H1 (cell line): Measurements from ENCODE around the gene CHRNA10. TPM values are rescaled to one million over a fixed set of nuclear protein-coding genes. Genes with fewer than 3 reads are reported as not detected.

ENCODE experiments used
- CTCF ChIA-PET: fragments of 300-600 bp; sonication (Branson Sonifier 250); formaldehyde crosslinking; loops from one replicate; lab custom pipeline; 2021; ENCODE audit not compliant: partially characterized antibody; lab: Charles Lee
- POLR2A ChIA-PET: fragments of 300-600 bp; sonication (Branson Sonifier 250); formaldehyde crosslinking; loops from one replicate; lab custom pipeline; 2021; ENCODE audit warnings: inconsistent platforms; ENCODE audit not compliant: partially characterized antibody; lab: Charles Lee
- DNase-seq, 2 experiments: peaks; one replicate each; pipeline versions ENCODE4 v3.0.0 to v3.0.0-alpha.2; 2010 to 2022; ENCODE audit warnings: low spot score in 2 of 2, low read depth in 1 of 2, mixed read lengths in 1 of 2
- FAIRE-seq: peaks from 2 replicates; lab custom pipeline; 2011; peaks lifted over from hg19 to GRCh38; lab: Jason Lieb, UNC
- H2AFZ ChIP-seq: 2 replicates; pipeline ENCODE4 v1.8.1; 2012; ENCODE audit warnings: low read length, inconsistent platforms
- H2AK5ac ChIP-seq: 2 replicates; pipeline ENCODE4 v1.6.1; 2013; ENCODE audit warnings: low read depth, low read length
- H2BK120ac ChIP-seq: replicated peaks from 2 replicates; pipeline ENCODE3; 2013; ENCODE audit warnings: low read depth, low read length, inconsistent platforms
- H2BK12ac ChIP-seq: 2 replicates; pipeline ENCODE4 v1.6.1; 2013; ENCODE audit warnings: low read depth, low read length
- H2BK15ac ChIP-seq: 2 replicates; pipeline ENCODE4 v1.6.1; 2013; ENCODE audit warnings: low read length
- H2BK20ac ChIP-seq: 2 replicates; pipeline ENCODE4 v1.6.1; 2013; ENCODE audit warnings: low read length
- H2BK5ac ChIP-seq: 2 replicates; pipeline ENCODE4 v1.6.1; 2013; ENCODE audit warnings: low read depth, low read length
- H3K14ac ChIP-seq: 2 replicates; pipeline ENCODE4 v1.6.1; 2013; ENCODE audit warnings: inconsistent platforms; ENCODE audit not compliant: insufficient read length
- H3K18ac ChIP-seq: 2 replicates; pipeline ENCODE4 v1.6.1; 2013; ENCODE audit warnings: low read length; ENCODE audit errors: extremely low read depth
- H3K23ac ChIP-seq: 2 replicates; pipeline ENCODE4 v1.6.1; 2013; ENCODE audit warnings: inconsistent platforms; ENCODE audit not compliant: insufficient read length
- H3K23me2 ChIP-seq: 2 replicates; pipeline ENCODE4 v1.6.1; 2013; ENCODE audit warnings: low read depth, low read length
- H3K27ac ChIP-seq: 2 replicates; pipeline ENCODE4 v1.6.1; 2011; ENCODE audit warnings: low read depth, low read length, inconsistent platforms
- H3K27me3 ChIP-seq, 4 experiments: replicated peaks in 1 of 4; 1 replicate in 1 of 4; 2 replicates in 3 of 4; pipeline versions ENCODE4 v1.6.1 to v1.8.1; 2011 to 2013; ENCODE audit warnings: low read length in 3 of 4, mild to moderate bottlenecking in 3 of 4, inconsistent platforms in 2 of 4, mixed read lengths in 2 of 4, moderate library complexity in 1 of 4; ENCODE audit not compliant: control insufficient read depth in 3 of 4, insufficient read depth in 3 of 4; ENCODE audit errors: extremely low read depth in 1 of 4
- H3K36me3 ChIP-seq, 4 experiments: 2 replicates each; pipeline versions ENCODE4 v1.6.1 to v1.8.1; 2011 to 2013; ENCODE audit warnings: mild to moderate bottlenecking in 4 of 4, low read length in 3 of 4, moderate library complexity in 2 of 4, control low read depth in 1 of 4, inconsistent platforms in 1 of 4; ENCODE audit not compliant: insufficient read depth in 4 of 4, control insufficient read depth in 2 of 4
- H3K4ac ChIP-seq: replicated peaks from 2 replicates; pipeline ENCODE3; 2013; ENCODE audit warnings: low read length, low read depth, mixed read lengths, inconsistent platforms; ENCODE audit not compliant: insufficient read length
- H3K4me1 ChIP-seq, 4 experiments: replicated peaks in 1 of 4; 1 replicate in 1 of 4; 2 replicates in 3 of 4; pipeline versions ENCODE4 v1.6.1 to v1.8.1; 2011 to 2013; ENCODE audit warnings: low read length in 3 of 4, inconsistent platforms in 2 of 4, mixed read lengths in 1 of 4; ENCODE audit not compliant: insufficient read depth in 4 of 4, control insufficient read depth in 3 of 4
- H3K4me2 ChIP-seq, 2 experiments: 2 replicates each; pipeline versions ENCODE4 v1.6.1 to v1.8.1; 2011 to 2013; ENCODE audit warnings: low read depth in 2 of 2, low read length in 2 of 2, control low read depth in 1 of 2, inconsistent platforms in 1 of 2, mild to moderate bottlenecking in 1 of 2; ENCODE audit not compliant: insufficient read depth in 1 of 2
- H3K4me3 ChIP-seq, 4 experiments: fragments of 200-600, 300-600 bp in 1 of 4; sonication (generic), shearing (Covaris generic), sonication (Bioruptor Twin) in 1 of 4; 2 replicates each; pipeline versions ENCODE4 v1.5.1 to v1.8.1; 2011 to 2016; ENCODE audit warnings: low read length in 4 of 4, low read depth in 3 of 4, control low read depth in 2 of 4, inconsistent platforms in 2 of 4, mild to moderate bottlenecking in 2 of 4, mixed read lengths in 1 of 4, moderate library complexity in 1 of 4; ENCODE audit not compliant: insufficient read depth in 2 of 4; ENCODE audit errors: extremely low read depth in 1 of 4
- H3K56ac ChIP-seq: replicated peaks from 2 replicates; pipeline ENCODE3; 2013; ENCODE audit warnings: low read depth, mild to moderate bottlenecking, mixed read lengths, low read length, inconsistent platforms; ENCODE audit not compliant: insufficient read length
- H3K79me1 ChIP-seq: 2 replicates; pipeline ENCODE4 v1.6.1; 2013; ENCODE audit warnings: low read depth, low read length, control low read depth
- H3K79me2 ChIP-seq, 2 experiments: 2 replicates each; pipeline versions ENCODE4 v1.6.1 to v1.8.1; 2012 to 2013; ENCODE audit warnings: low read length in 2 of 2, mild to moderate bottlenecking in 2 of 2, inconsistent platforms in 1 of 2; ENCODE audit not compliant: insufficient read depth in 2 of 2, control insufficient read depth in 1 of 2
- H3K9ac ChIP-seq, 4 experiments: replicated peaks in 1 of 4; 1 replicate in 1 of 4; 2 replicates in 3 of 4; pipeline versions ENCODE4 v1.6.1 to v1.8.1; 2011 to 2013; ENCODE audit warnings: low read depth in 3 of 4, low read length in 3 of 4, control low read depth in 2 of 4, mild to moderate bottlenecking in 2 of 4, moderate library complexity in 2 of 4, inconsistent platforms in 1 of 4; ENCODE audit errors: extremely low read depth in 1 of 4
- H3K9me3 ChIP-seq, 2 experiments: 2 replicates each; pipeline versions ENCODE4 v1.6.1 to v1.8.1; 2012 to 2013; ENCODE audit warnings: mild to moderate bottlenecking in 2 of 2, moderate library complexity in 2 of 2, control low read depth in 1 of 2, inconsistent platforms in 1 of 2, low read depth in 1 of 2, low read length in 1 of 2, mixed read lengths in 1 of 2; ENCODE audit not compliant: insufficient read depth in 2 of 2
- H4K20me1 ChIP-seq, 2 experiments: replicated peaks in 1 of 2; 2 replicates each; pipeline versions ENCODE3 to v1.8.1; 2011 to 2013; ENCODE audit warnings: inconsistent platforms in 2 of 2, low read length in 2 of 2, mild to moderate bottlenecking in 1 of 2; ENCODE audit not compliant: insufficient read depth in 2 of 2, control insufficient read depth in 1 of 2
- H4K5ac ChIP-seq: 2 replicates; pipeline ENCODE4 v1.6.1; 2013; ENCODE audit warnings: low read length, low read depth, mixed read lengths, inconsistent platforms; ENCODE audit not compliant: insufficient read length
- H4K8ac ChIP-seq: 2 replicates; pipeline ENCODE4 v1.8.0; 2013; ENCODE audit warnings: mild to moderate bottlenecking, moderate library complexity, low read length, inconsistent platforms; ENCODE audit not compliant: insufficient read depth; ENCODE audit errors: extremely low read depth
- H4K91ac ChIP-seq: replicated peaks from 2 replicates; pipeline ENCODE3; 2013; ENCODE audit warnings: low read length, mixed read lengths, inconsistent platforms; ENCODE audit not compliant: insufficient read length
- BACH1 ChIP-seq: IDR thresholded peaks from 2 replicates; pipeline ENCODE4 v1.6.1; 2012; ENCODE audit warnings: low read length, improper control_type of control experiment
- BCL11A ChIP-seq, 2 experiments: IDR thresholded peaks; one replicate each; pipeline ENCODE4 v1.6.1; 2011; ENCODE audit warnings: low read depth in 2 of 2, low read length in 2 of 2, mild to moderate bottlenecking in 2 of 2
- CEBPB ChIP-seq: IDR thresholded peaks from 2 replicates; pipeline ENCODE4 v1.6.1; 2012; ENCODE audit warnings: low read depth, low read length
- CHD1 ChIP-seq: IDR thresholded peaks from 2 replicates; pipeline ENCODE4 v1.6.1; 2012; ENCODE audit warnings: low read depth, low read length, improper control_type of control experiment
- EP300 ChIP-seq, 2 experiments: IDR thresholded peaks; 1 replicate in 1 of 2; 2 replicates in 1 of 2; pipeline ENCODE4 v1.6.1; 2011 to 2012; ENCODE audit warnings: low read depth in 2 of 2, low read length in 2 of 2, mild to moderate bottlenecking in 2 of 2, borderline replicate concordance in 1 of 2, inconsistent platforms in 1 of 2, moderate library complexity in 1 of 2
- GABPA ChIP-seq: IDR thresholded peaks from 2 replicates; pipeline ENCODE4 v1.6.1; 2011; ENCODE audit warnings: mild to moderate bottlenecking, low read length, moderate library complexity, borderline replicate concordance; ENCODE audit not compliant: insufficient read depth
- KDM4A ChIP-seq: IDR thresholded peaks from one replicate; pipeline ENCODE4 v1.7.1; 2012; ENCODE audit warnings: low read depth, mild to moderate bottlenecking, moderate library complexity, low read length, inconsistent platforms; ENCODE audit not compliant: severe bottlenecking
- POLR2A ChIP-seq, 2 experiments: IDR thresholded peaks; 1 replicate in 1 of 2; 2 replicates in 1 of 2; pipeline ENCODE4 v1.6.1; 2011; ENCODE audit warnings: low read depth in 2 of 2, low read length in 2 of 2, mild to moderate bottlenecking in 2 of 2; ENCODE audit errors: control extremely low read depth in 1 of 2
- SAP30 ChIP-seq: fragments of 300-600 bp; sonication (generic); IDR thresholded peaks from 2 replicates; pipeline ENCODE4 v1.7.1; 2012; ENCODE audit warnings: low read length, moderate library complexity, mild to moderate bottlenecking, inconsistent platforms; ENCODE audit not compliant: insufficient read depth, insufficient replicate concordance
- SUZ12 ChIP-seq: fragments of 200-600 bp; sonication (generic); IDR thresholded peaks from 2 replicates; pipeline ENCODE4 v1.6.1; 2012; ENCODE audit warnings: mild to moderate bottlenecking, inconsistent platforms, low read length, moderate library complexity, mixed read lengths
- TAF1 ChIP-seq: IDR thresholded peaks from 2 replicates; pipeline ENCODE4 v1.6.1; 2011; ENCODE audit warnings: mild to moderate bottlenecking, low read depth, low read length
- TAF7 ChIP-seq: optimal IDR thresholded peaks from 2 replicates; pipeline ENCODE3; 2011; ENCODE audit warnings: low read depth, mild to moderate bottlenecking, inconsistent platforms, low read length, moderate library complexity, borderline replicate concordance
- WGBS, 2 experiments: shearing (Covaris generic) in 1 of 2; methylation state at CpG; one replicate each; pipeline versions ENCODE4 v1.1.6 to v1.1.7; 2013 to 2015; ENCODE audit warnings: low lambda C conversion rate in 2 of 2, mixed read lengths in 2 of 2, inconsistent platforms in 1 of 2, low coverage in 1 of 2, missing lambda C conversion rate in 1 of 2; ENCODE audit not compliant: insufficient replicate concordance in 2 of 2, insufficient coverage in 1 of 2, insufficient read length in 1 of 2; ENCODE audit errors: extremely low coverage in 1 of 2, missing lambda C conversion rate in 1 of 2; 5-methylcytosine and 5-hydroxymethylcytosine counted together
- polyA plus RNA-seq, 7 experiments: library from polyadenylated mRNA; depleted of rRNA in 3 of 7; stranded (reverse) in 5 of 7; unstranded in 2 of 7; fragments of >200 nt in 5 of 7; fragments of 200-250 nt in 2 of 7; gene quantifications; 1 replicate in 5 of 7; 2 replicates in 1 of 7; 4 replicates in 1 of 7; pipeline versions ENCODE4 v1.2.1 to v1.2.3, GENCODE V29; 2011 to 2013; ENCODE audit warnings: missing spikeins in 2 of 7, mixed read lengths in 2 of 7
- total RNA-seq: library from RNA; stranded (reverse); fragmentation: NEBNext Ultra II Directional; extraction: Animal tissue kit (Norgen Biotek cat#: 25700); gene quantifications from 2 replicates; pipeline ENCODE4 v1.2.1, GENCODE V29; 2021
- TF ChIP-seq, protein P1 (sequence below): IDR thresholded peaks from 2 replicates; pipeline ENCODE4 v1.6.1; 2012; ENCODE audit warnings: low read length, inconsistent platforms

The CHRNA10 gene
- total and polyA plus RNA-seq, 2 of the 8 experiments (the other 6 are each of a cell fraction or from before 2014, with no cell fraction given), result 0.68 to 1.3 TPM

DNA sequence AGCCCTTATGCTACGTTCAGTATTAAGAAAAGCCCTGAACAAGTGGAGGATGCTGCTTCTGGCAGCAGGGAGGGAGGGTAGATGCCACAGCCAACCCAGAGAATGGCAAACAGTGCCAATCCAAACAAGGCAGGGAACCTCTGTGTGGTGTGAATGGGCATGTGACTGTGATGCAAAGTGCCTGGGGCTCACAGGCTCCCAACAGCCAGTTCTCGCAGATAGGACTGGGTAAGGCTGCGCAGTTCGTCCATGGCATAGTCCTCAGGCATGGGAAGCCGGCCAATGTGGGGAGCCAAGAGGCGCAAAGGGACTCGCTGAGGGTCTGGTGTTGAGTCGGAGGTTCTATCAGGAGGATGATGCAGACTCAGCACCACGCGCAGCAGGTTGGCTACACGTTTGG, 4.8 kb upstream of the CHRNA10 start:
- CTCF ChIA-PET, result no interaction called here
- POLR2A ChIA-PET, result no interaction called here
- no peak overlapping the region for H3K14ac ChIP-seq
- DNase-seq (no peak), FAIRE-seq (no peak)
- no peak overlapping the region for H4K91ac ChIP-seq
- no peak overlapping the region for H2AK5ac ChIP-seq
- H3K23ac ChIP-seq, result no peak overlapping the region
- H3K18ac ChIP-seq, result no peak overlapping the region
- H3K27ac ChIP-seq, result no peak overlapping the region
- no peak overlapping the region for H4K5ac ChIP-seq
- no peaks in the 10 kb centered on the region for H3K23me2 ChIP-seq
- H2BK120ac ChIP-seq, result no peak overlapping the region
- no peak overlapping the region for H3K4me3 ChIP-seq
- no peak overlapping the region for H3K56ac ChIP-seq
- H3K79me1 ChIP-seq, result no peaks in the 10 kb centered on the region
- H3K9ac ChIP-seq, result no peak overlapping the region
- H2BK5ac ChIP-seq, result no peak overlapping the region; the same call in 1 of the 2 replicates
- no peaks in the 10 kb centered on the region for H3K79me2 ChIP-seq
- H4K20me1 ChIP-seq, result peaks cover 3% of the 10 kb centered on the region in 2 experiments
- H3K36me3 ChIP-seq, result peaks cover 22 to 77% (median 63%) of the 10 kb centered on the region in 4 experiments; a peak in 7 of 8 replicates
- no peak overlapping the region for H2AFZ ChIP-seq
- 94% methylated on average over 11 of the region's 11 CpGs; no CpG with 5 or more reads in 1 of the 2 experiments for WGBS, 2 experiments
- H2BK15ac ChIP-seq, result no peak overlapping the region
- H2BK20ac ChIP-seq, result no peak overlapping the region
- no peak overlapping the region for H4K8ac ChIP-seq
- no peak overlapping the region for H3K4ac ChIP-seq
- H3K27me3 ChIP-seq, result no peaks in the 10 kb centered on the region
- no peak overlapping the region for H3K4me2 ChIP-seq
- H3K4me1 ChIP-seq, result no peaks in the 10 kb centered on the region
- no peaks in the 10 kb centered on the region for H3K9me3 ChIP-seq
- H2BK12ac ChIP-seq, result no peak overlapping the region
- TF ChIP-seq SAP30 (no peak), BACH1 (no peak), EP300 (IDR thresholded peaks at IDR 0.05; ENCODE audit: borderline replicate concordance in 1 of 2, low read depth in 2 of 2, low read length in 2 of 2) (no peak), TAF1 (no peak), CHD1 (no peak), GABPA (no peak), KDM4A (no peak), TAF7 (no peak), POLR2A (IDR thresholded peaks at IDR 0.05; ENCODE audit: control extremely low read depth in 1 of 2, low read depth in 2 of 2, low read length in 2 of 2) (no peak), CEBPB (no peak), SUZ12 (no peak), BCL11A (IDR thresholded peaks at IDR 0.05; ENCODE audit: low read depth in 2 of 2, low read length in 2 of 2) (no peak)
- TF ChIP-seq, protein P1, sequence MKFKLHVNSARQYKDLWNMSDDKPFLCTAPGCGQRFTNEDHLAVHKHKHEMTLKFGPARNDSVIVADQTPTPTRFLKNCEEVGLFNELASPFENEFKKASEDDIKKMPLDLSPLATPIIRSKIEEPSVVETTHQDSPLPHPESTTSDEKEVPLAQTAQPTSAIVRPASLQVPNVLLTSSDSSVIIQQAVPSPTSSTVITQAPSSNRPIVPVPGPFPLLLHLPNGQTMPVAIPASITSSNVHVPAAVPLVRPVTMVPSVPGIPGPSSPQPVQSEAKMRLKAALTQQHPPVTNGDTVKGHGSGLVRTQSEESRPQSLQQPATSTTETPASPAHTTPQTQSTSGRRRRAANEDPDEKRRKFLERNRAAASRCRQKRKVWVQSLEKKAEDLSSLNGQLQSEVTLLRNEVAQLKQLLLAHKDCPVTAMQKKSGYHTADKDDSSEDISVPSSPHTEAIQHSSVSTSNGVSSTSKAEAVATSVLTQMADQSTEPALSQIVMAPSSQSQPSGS, result no peak
